Measurements from ENCODE around the gene LETM1.

- TF ChIP-seq CTCF (conservative IDR thresholded peaks at IDR 0.05; ENCODE audit: low read depth in 2 of 2) (no peak), POLR2AphosphoS5 (IDR thresholded peaks at IDR 0.05; ENCODE audit: low read depth) (no peak), EZH2phosphoT487 (IDR thresholded peaks at IDR 0.05; ENCODE audit: unreplicated experiment) (no peak), CREB1 (CRISPR knock-in tag; IDR thresholded peaks at IDR 0.05; ENCODE audit: low read depth) (no peak), JUNB (IDR thresholded peaks at IDR 0.05; ENCODE audit: unreplicated experiment) (no peak), EZH2 (IDR thresholded peaks at IDR 0.05; ENCODE audit: low read depth, unreplicated experiment) (no peak)
- TF ChIP-seq, protein P1, sequence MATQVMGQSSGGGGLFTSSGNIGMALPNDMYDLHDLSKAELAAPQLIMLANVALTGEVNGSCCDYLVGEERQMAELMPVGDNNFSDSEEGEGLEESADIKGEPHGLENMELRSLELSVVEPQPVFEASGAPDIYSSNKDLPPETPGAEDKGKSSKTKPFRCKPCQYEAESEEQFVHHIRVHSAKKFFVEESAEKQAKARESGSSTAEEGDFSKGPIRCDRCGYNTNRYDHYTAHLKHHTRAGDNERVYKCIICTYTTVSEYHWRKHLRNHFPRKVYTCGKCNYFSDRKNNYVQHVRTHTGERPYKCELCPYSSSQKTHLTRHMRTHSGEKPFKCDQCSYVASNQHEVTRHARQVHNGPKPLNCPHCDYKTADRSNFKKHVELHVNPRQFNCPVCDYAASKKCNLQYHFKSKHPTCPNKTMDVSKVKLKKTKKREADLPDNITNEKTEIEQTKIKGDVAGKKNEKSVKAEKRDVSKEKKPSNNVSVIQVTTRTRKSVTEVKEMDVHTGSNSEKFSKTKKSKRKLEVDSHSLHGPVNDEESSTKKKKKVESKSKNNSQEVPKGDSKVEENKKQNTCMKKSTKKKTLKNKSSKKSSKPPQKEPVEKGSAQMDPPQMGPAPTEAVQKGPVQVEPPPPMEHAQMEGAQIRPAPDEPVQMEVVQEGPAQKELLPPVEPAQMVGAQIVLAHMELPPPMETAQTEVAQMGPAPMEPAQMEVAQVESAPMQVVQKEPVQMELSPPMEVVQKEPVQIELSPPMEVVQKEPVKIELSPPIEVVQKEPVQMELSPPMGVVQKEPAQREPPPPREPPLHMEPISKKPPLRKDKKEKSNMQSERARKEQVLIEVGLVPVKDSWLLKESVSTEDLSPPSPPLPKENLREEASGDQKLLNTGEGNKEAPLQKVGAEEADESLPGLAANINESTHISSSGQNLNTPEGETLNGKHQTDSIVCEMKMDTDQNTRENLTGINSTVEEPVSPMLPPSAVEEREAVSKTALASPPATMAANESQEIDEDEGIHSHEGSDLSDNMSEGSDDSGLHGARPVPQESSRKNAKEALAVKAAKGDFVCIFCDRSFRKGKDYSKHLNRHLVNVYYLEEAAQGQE (IDR thresholded peaks at IDR 0.05; ENCODE audit: unreplicated experiment): no peak
Observed at GRCh38 chr4:1775731-1776500, 80.0 kb downstream of the LETM1 start.

Measured in GM23338 (cell line).